ENCODE results near the gene DDB1. TPM values are rescaled to one million over a fixed set of nuclear protein-coding genes. Genes with fewer than 3 reads are reported as not detected.

Gene DDB1
- total RNA-seq, 1 donor, result 335 TPM

GRCh38 chr11:61361741-61362541 is 29.0 kb upstream of the DDB1 start, which contains the start of the genes CYB561A3 and TMEM138:
Gene CYB561A3, minus strand, starts transcription at chr11:61361882. Its CDS starts 5,169 bp downstream, at chr11:61356713.
Gene TMEM138, plus strand, starts transcription at chr11:61362374. Its CDS starts 2,017 bp downstream, at chr11:61364391.
- TF ChIP-seq CTCF (IDR thresholded peaks at IDR 0.05; ENCODE audit: insufficient read depth, low read depth, low read length), result no peak
- peak; percentile 95 for DNase-seq (ENCODE audit: low read depth)
- H3K4me3 ChIP-seq (ENCODE audit: low read depth, low read length), result peak within 1 kb of the TSS; percentile 87

GRCh38 chr11:61361237-61361740 is 28.4 kb upstream of the DDB1 start:
- H3K4me3 ChIP-seq (ENCODE audit: low read depth, low read length), result peak overlapping the region; percentile 87
- DNase-seq (ENCODE audit: low read depth), result no peak
- no peak for TF ChIP-seq CTCF (IDR thresholded peaks at IDR 0.05; ENCODE audit: insufficient read depth, low read depth, low read length)

GRCh38 chr11:61359516-61359915 is 26.6 kb upstream of the DDB1 start:
- TF ChIP-seq CTCF (IDR thresholded peaks at IDR 0.05; ENCODE audit: insufficient read depth, low read depth, low read length), result no peak
- DNase-seq (ENCODE audit: low read depth), result no peak
- no peak overlapping the region for H3K4me3 ChIP-seq (ENCODE audit: low read depth, low read length)

- H3K4me3 ChIP-seq (ENCODE audit: low read depth, low read length), result no peak overlapping the region
- DNase-seq (ENCODE audit: low read depth), result no peak
- TF ChIP-seq CTCF (IDR thresholded peaks at IDR 0.05; ENCODE audit: insufficient read depth, low read depth, low read length), result no peak
Observed at GRCh38 chr11:61358566-61358965, 25.7 kb upstream of the DDB1 start.

- no peak for DNase-seq (ENCODE audit: low read depth)
- TF ChIP-seq CTCF (IDR thresholded peaks at IDR 0.05; ENCODE audit: insufficient read depth, low read depth, low read length), result no peak
Observed at GRCh38 chr11:61357894-61358239, 25.0 kb upstream of the DDB1 start.

GRCh38 chr11:61357233-61357893 is 24.5 kb upstream of the DDB1 start:
- no peak for TF ChIP-seq CTCF (IDR thresholded peaks at IDR 0.05; ENCODE audit: insufficient read depth, low read depth, low read length)
- DNase-seq (ENCODE audit: low read depth), result no peak
- no peak overlapping the region for H3K4me3 ChIP-seq (ENCODE audit: low read depth, low read length)

More at GRCh38 chr11:61357894-61358239, 25.0 kb upstream of the DDB1 start:
- no peak overlapping the region for H3K4me3 ChIP-seq (ENCODE audit: low read depth, low read length)

Measured in fibroblast of villous mesenchyme (primary cell).